ENCODE results near the gene PUDP.
A peak's percentile ranks its signal among the peaks of the same experiment; 100 is the strongest.

The PUDP gene

GRCh38 chrX:7115557-7115956 is 32.4 kb downstream of the PUDP start:
- DNase-seq (ENCODE audit: extremely low spot score), result no peak
- ChIA-PET CTCF (interaction anchor here (1.1 to 1.3 kb wide), 2 partner anchors 9 to 17 kb away, joined by 4 to 8 read pairs; no protein-coding TSS in a partner anchor), POLR2A (no interaction called here)
- TF ChIP-seq CTCF (IDR thresholded peaks at IDR 0.05; ENCODE audit: control extremely low read depth, extremely low read depth, low read depth, missing control alignments), result no peak

GRCh38 chrX:7112071-7112470 is 35.9 kb downstream of the PUDP start:
- TF ChIP-seq CTCF (IDR thresholded peaks at IDR 0.05; ENCODE audit: control extremely low read depth, extremely low read depth, low read depth, missing control alignments), result no peak
- ChIA-PET CTCF (interaction anchor here (2.0 kb wide), 1 partner anchor 21 kb away, joined by 5 read pairs; no protein-coding TSS in a partner anchor), POLR2A (interaction anchor here (0.6 to 0.7 kb wide), 2 partner anchors 39 to 814 kb away, joined by 3 to 4 read pairs; no protein-coding TSS in a partner anchor)
- no peak for DNase-seq (ENCODE audit: extremely low spot score)

GRCh38 chrX:7111518-7111917 is 36.4 kb downstream of the PUDP start:
- CTCF ChIA-PET, result no interaction called here
- DNase-seq (ENCODE audit: extremely low spot score), result no peak
- no peak for TF ChIP-seq CTCF (IDR thresholded peaks at IDR 0.05; ENCODE audit: control extremely low read depth, extremely low read depth, low read depth, missing control alignments)
- POLR2A ChIA-PET, result interaction anchor here (2.1 kb wide), 1 partner anchor 35 kb away, joined by 7 read pairs; no protein-coding TSS in a partner anchor

GRCh38 chrX:7110821-7111276 is 37.1 kb downstream of the PUDP start:
- CTCF ChIA-PET, result interaction anchor here (1.5 kb wide), 1 partner anchor 21 kb away, joined by 3 read pairs; no protein-coding TSS in a partner anchor
- POLR2A ChIA-PET, result interaction anchor here (0.9 to 2.1 kb wide), 2 partner anchors 27 to 36 kb away, joined by 3 to 7 read pairs; no protein-coding TSS in a partner anchor
- no peak for DNase-seq (ENCODE audit: extremely low spot score)
- no peak for TF ChIP-seq CTCF (IDR thresholded peaks at IDR 0.05; ENCODE audit: control extremely low read depth, extremely low read depth, low read depth, missing control alignments)

GRCh38 chrX:7109838-7110793 is 37.8 kb downstream of the PUDP start:
- CTCF ChIA-PET, result interaction anchor here (1.0 to 1.5 kb wide), 3 partner anchors 11 to 82 kb away, joined by 3 to 4 read pairs (median 3); no protein-coding TSS in a partner anchor
- TF ChIP-seq CTCF (IDR thresholded peaks at IDR 0.05; ENCODE audit: control extremely low read depth, extremely low read depth, low read depth, missing control alignments), result no peak
- POLR2A ChIA-PET, result interaction anchor here (0.8 to 2.1 kb wide), 3 partner anchors 26 to 37 kb away, joined by 3 to 7 read pairs (median 3); no protein-coding TSS in a partner anchor
- DNase-seq (ENCODE audit: extremely low spot score), result peak; percentile 52

- DNase-seq (ENCODE audit: extremely low spot score), result no peak
- no peak for TF ChIP-seq CTCF (IDR thresholded peaks at IDR 0.05; ENCODE audit: control extremely low read depth, extremely low read depth, low read depth, missing control alignments)
- ChIA-PET POLR2A (interaction anchor here (0.8 kb wide), 1 partner anchor 25 kb away, joined by 3 read pairs; no protein-coding TSS in a partner anchor), CTCF (interaction anchor here (1.0 to 1.5 kb wide), 3 partner anchors 12 to 83 kb away, joined by 3 to 4 read pairs (median 4); no protein-coding TSS in a partner anchor)
These were observed 38.9 kb downstream of the PUDP start for GRCh38 chrX:7109049-7109531.

Measured in GM10248 (cell line).